ENCODE results near the gene KCNQ1OT1.

Gene KCNQ1OT1

DNA sequence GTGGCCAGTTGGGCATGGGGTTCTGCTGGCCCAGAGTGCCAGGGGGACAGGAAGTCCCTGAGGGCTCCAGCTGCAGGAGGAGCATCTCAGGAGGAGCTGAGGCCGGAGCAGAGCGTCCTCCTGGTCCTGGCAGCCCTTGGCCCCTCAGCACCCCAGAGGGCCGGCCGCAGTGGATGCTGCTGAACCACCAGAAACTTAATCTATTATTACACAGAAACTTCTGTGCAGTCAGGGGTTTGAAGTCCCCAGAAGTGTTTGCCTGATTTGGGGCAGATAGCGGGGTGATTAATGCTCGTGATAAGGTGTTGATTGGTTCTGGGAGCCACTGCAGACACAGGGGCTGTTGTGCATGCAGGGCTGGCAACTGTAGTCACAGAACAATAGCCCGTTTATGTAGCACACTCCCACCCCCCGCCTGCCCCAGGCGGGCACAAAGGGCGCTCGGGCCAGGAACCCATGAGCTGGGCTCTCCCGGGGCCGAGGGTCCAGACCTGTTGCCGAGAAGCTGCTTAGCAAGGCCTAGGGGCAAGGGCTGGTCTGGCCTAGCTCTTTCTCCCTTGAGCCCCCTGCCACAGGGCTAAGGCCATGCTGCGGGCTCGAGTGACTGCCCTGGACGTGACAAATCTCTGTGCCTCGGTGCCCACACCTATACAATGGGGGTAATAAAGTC lies 29.0 kb upstream of the KCNQ1OT1 start:
- H3K4me1 ChIP-seq (ENCODE audit: control insufficient read depth, insufficient read depth, low read length): peaks cover 18% of the 10 kb centered on the region
- H3K36me3 ChIP-seq (ENCODE audit: control insufficient read depth, insufficient read depth, low read length): no peaks in the 10 kb centered on the region
- peaks cover 47% of the 10 kb centered on the region for H3K27me3 ChIP-seq (ENCODE audit: control insufficient read depth, insufficient read depth, low read length, poor library complexity, severe bottlenecking)
- H3K27ac ChIP-seq (ENCODE audit: insufficient read depth, low read depth, low read length, poor library complexity, severe bottlenecking): no peak overlapping the region
- H3K9me3 ChIP-seq (ENCODE audit: control insufficient read depth, low read length): no peaks in the 10 kb centered on the region
- H3K4me3 ChIP-seq (ENCODE audit: insufficient read depth, low read depth, low read length): no peak overlapping the region
- WGBS, 2 experiments: 89 to 90% methylated on average over 18 of the region's 18 CpGs

DNA sequence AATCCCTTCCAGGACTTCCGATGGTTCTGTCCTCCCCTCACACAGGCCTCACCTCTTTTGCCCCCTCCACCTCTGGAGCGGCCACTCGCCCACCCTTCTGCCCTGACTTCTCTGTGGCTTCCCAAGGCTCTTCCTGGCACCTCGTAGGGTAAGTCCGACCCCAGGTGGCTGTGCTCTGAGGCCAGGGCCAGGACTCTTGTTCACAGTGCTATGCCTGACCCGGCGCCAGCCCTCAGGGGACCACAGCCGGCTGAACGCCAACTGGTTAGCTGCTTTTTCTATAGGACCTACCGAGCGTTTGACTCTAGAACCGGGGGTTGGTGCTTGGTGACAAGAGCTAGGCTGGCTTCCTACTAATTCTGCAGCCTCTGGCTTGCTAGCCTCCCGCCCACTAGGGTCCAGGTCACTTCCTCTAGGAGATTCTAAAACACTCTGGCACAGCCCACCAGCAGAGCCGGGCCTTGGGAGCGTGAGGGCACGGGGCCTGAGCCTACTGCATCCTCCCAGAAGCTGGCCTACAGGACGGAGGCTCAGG lies 28.4 kb upstream of the KCNQ1OT1 start:
- peaks cover 54% of the 10 kb centered on the region for H3K27me3 ChIP-seq (ENCODE audit: control insufficient read depth, insufficient read depth, low read length, poor library complexity, severe bottlenecking)
- no peak overlapping the region for H3K4me3 ChIP-seq (ENCODE audit: insufficient read depth, low read depth, low read length)
- H3K36me3 ChIP-seq (ENCODE audit: control insufficient read depth, insufficient read depth, low read length): no peaks in the 10 kb centered on the region
- WGBS, 2 experiments: 89 to 90% methylated on average over 17 of the region's 17 CpGs
- H3K9me3 ChIP-seq (ENCODE audit: control insufficient read depth, low read length): no peaks in the 10 kb centered on the region
- no peak overlapping the region for H3K27ac ChIP-seq (ENCODE audit: insufficient read depth, low read depth, low read length, poor library complexity, severe bottlenecking)
- H3K4me1 ChIP-seq (ENCODE audit: control insufficient read depth, insufficient read depth, low read length): peaks cover 15% of the 10 kb centered on the region

- H3K4me1 ChIP-seq (ENCODE audit: control insufficient read depth, insufficient read depth, low read length): peaks cover 19% of the 10 kb centered on the region
- 88 to 93% methylated on average over 4 of the region's 4 CpGs for WGBS, 2 experiments
- peaks cover 66% of the 10 kb centered on the region for H3K27me3 ChIP-seq (ENCODE audit: control insufficient read depth, insufficient read depth, low read length, poor library complexity, severe bottlenecking)
- no peak overlapping the region for H3K27ac ChIP-seq (ENCODE audit: insufficient read depth, low read depth, low read length, poor library complexity, severe bottlenecking)
- no peaks in the 10 kb centered on the region for H3K9me3 ChIP-seq (ENCODE audit: control insufficient read depth, low read length)
- no peaks in the 10 kb centered on the region for H3K36me3 ChIP-seq (ENCODE audit: control insufficient read depth, insufficient read depth, low read length)
- H3K4me3 ChIP-seq (ENCODE audit: insufficient read depth, low read depth, low read length): no peak overlapping the region
These were observed 27.2 kb upstream of the KCNQ1OT1 start for GRCh38 chr11:2726964-2727363.

GRCh38 chr11:2725368-2726300 lies 25.8 kb upstream of the KCNQ1OT1 start:
- Histone ChIP-seq H3K4me3 (ENCODE audit: insufficient read depth, low read depth, low read length) (no peak overlapping the region), H3K27me3 (ENCODE audit: control insufficient read depth, insufficient read depth, low read length, poor library complexity, severe bottlenecking) (peaks cover 72% of the 10 kb centered on the region), H3K27ac (ENCODE audit: insufficient read depth, low read depth, low read length, poor library complexity, severe bottlenecking) (no peak overlapping the region), H3K36me3 (ENCODE audit: control insufficient read depth, insufficient read depth, low read length) (no peaks in the 10 kb centered on the region), H3K4me1 (ENCODE audit: control insufficient read depth, insufficient read depth, low read length) (peaks cover 30% of the 10 kb centered on the region), H3K9me3 (ENCODE audit: control insufficient read depth, low read length) (no peaks in the 10 kb centered on the region)
- WGBS, 2 experiments: 89 to 91% methylated on average over 27 of the region's 27 CpGs

- Histone ChIP-seq H3K4me3 (ENCODE audit: insufficient read depth, low read depth, low read length) (no peak overlapping the region), H3K9me3 (ENCODE audit: control insufficient read depth, low read length) (no peaks in the 10 kb centered on the region), H3K27me3 (ENCODE audit: control insufficient read depth, insufficient read depth, low read length, poor library complexity, severe bottlenecking) (peaks cover 72% of the 10 kb centered on the region), H3K36me3 (ENCODE audit: control insufficient read depth, insufficient read depth, low read length) (no peaks in the 10 kb centered on the region), H3K4me1 (ENCODE audit: control insufficient read depth, insufficient read depth, low read length) (peaks cover 30% of the 10 kb centered on the region), H3K27ac (ENCODE audit: insufficient read depth, low read depth, low read length, poor library complexity, severe bottlenecking) (no peak overlapping the region)
- WGBS, 2 experiments: 90 to 92% methylated on average over 20 of the region's 20 CpGs
These were observed 25.0 kb upstream of the KCNQ1OT1 start for GRCh38 chr11:2724653-2725367.

- Histone ChIP-seq H3K36me3 (ENCODE audit: control insufficient read depth, insufficient read depth, low read length) (no peaks in the 10 kb centered on the region), H3K4me3 (ENCODE audit: insufficient read depth, low read depth, low read length) (no peak overlapping the region), H3K27me3 (ENCODE audit: control insufficient read depth, insufficient read depth, low read length, poor library complexity, severe bottlenecking) (peaks cover 75% of the 10 kb centered on the region), H3K27ac (ENCODE audit: insufficient read depth, low read depth, low read length, poor library complexity, severe bottlenecking) (no peak overlapping the region), H3K9me3 (ENCODE audit: control insufficient read depth, low read length) (no peaks in the 10 kb centered on the region), H3K4me1 (ENCODE audit: control insufficient read depth, insufficient read depth, low read length) (peaks cover 36% of the 10 kb centered on the region)
- 89 to 90% methylated on average over 16 of the region's 16 CpGs for WGBS, 2 experiments
These were observed 24.3 kb upstream of the KCNQ1OT1 start for GRCh38 chr11:2724104-2724503.

GRCh38 chr11:2722955-2723354 lies 23.2 kb upstream of the KCNQ1OT1 start:
- peaks cover 45% of the 10 kb centered on the region for H3K4me1 ChIP-seq (ENCODE audit: control insufficient read depth, insufficient read depth, low read length)
- H3K27me3 ChIP-seq (ENCODE audit: control insufficient read depth, insufficient read depth, low read length, poor library complexity, severe bottlenecking): peaks cover 81% of the 10 kb centered on the region
- WGBS, 2 experiments: 89 to 90% methylated on average over 15 of the region's 15 CpGs
- no peak overlapping the region for H3K4me3 ChIP-seq (ENCODE audit: insufficient read depth, low read depth, low read length)
- H3K36me3 ChIP-seq (ENCODE audit: control insufficient read depth, insufficient read depth, low read length): no peaks in the 10 kb centered on the region
- no peak overlapping the region for H3K27ac ChIP-seq (ENCODE audit: insufficient read depth, low read depth, low read length, poor library complexity, severe bottlenecking)
- no peaks in the 10 kb centered on the region for H3K9me3 ChIP-seq (ENCODE audit: control insufficient read depth, low read length)

DNA sequence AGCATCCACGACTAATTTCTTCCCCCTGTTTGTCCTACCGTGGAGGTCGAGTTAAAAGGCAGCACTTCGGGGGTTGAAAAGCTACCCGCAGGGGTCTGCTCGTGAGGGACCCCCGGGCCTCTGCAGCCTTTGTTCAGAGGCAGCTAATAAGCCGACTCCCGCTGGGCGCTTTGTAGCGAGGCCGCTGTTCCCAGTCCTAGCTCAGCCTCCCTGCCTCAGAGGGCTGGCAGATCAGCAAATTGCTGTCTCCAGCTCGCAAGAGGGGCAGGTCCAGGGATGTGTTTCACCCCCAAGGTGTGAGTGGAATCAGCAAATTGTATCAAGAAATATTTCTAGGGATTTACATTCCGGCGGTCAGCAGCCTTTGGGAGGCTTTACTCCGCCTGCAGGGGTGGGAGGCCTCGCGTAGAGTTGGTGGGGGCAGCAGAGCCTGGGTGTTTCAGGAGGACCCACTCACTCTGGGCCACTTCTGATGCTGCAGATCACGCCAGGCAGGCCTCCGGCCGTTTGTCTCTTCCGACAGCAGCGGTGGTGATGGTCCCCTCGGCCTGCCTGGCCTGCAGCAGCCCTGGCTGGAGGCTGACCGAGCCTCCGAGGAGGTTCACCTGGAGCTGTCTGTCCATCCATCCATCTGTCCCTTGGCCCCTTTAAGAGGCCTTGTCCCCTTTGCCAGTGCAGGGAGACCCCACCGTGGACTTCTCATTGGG lies 21.6 kb upstream of the KCNQ1OT1 start:
- Histone ChIP-seq H3K4me1 (ENCODE audit: control insufficient read depth, insufficient read depth, low read length) (peaks cover 45% of the 10 kb centered on the region), H3K4me3 (ENCODE audit: insufficient read depth, low read depth, low read length) (no peak overlapping the region), H3K27me3 (ENCODE audit: control insufficient read depth, insufficient read depth, low read length, poor library complexity, severe bottlenecking) (peaks cover 89% of the 10 kb centered on the region), H3K36me3 (ENCODE audit: control insufficient read depth, insufficient read depth, low read length) (no peaks in the 10 kb centered on the region), H3K27ac (ENCODE audit: insufficient read depth, low read depth, low read length, poor library complexity, severe bottlenecking) (peak overlapping the region; percentile 44), H3K9me3 (ENCODE audit: control insufficient read depth, low read length) (no peaks in the 10 kb centered on the region)
- WGBS, 2 experiments: 19 to 20% methylated on average over 27 of the region's 27 CpGs

GRCh38 chr11:2719831-2720590 lies 20.2 kb upstream of the KCNQ1OT1 start:
- Histone ChIP-seq H3K4me3 (ENCODE audit: insufficient read depth, low read depth, low read length) (no peak overlapping the region), H3K27me3 (ENCODE audit: control insufficient read depth, insufficient read depth, low read length, poor library complexity, severe bottlenecking) (peaks cover 93% of the 10 kb centered on the region), H3K36me3 (ENCODE audit: control insufficient read depth, insufficient read depth, low read length) (no peaks in the 10 kb centered on the region), H3K27ac (ENCODE audit: insufficient read depth, low read depth, low read length, poor library complexity, severe bottlenecking) (no peak overlapping the region), H3K4me1 (ENCODE audit: control insufficient read depth, insufficient read depth, low read length) (peaks cover 45% of the 10 kb centered on the region), H3K9me3 (ENCODE audit: control insufficient read depth, low read length) (no peaks in the 10 kb centered on the region)
- 77% methylated on average over 17 of the region's 17 CpGs for WGBS, 2 experiments

All from ectodermal cell (in vitro differentiated cells).